Heart left ventricle (tissue), 13 donors: Measurements from ENCODE around the gene NEUROG3.

Experiments
- CTCF ChIP-seq, 12 donors: fragments of 200-600 bp; sonication (generic) in 4 of 12; IDR thresholded peaks; one replicate each; pipeline versions ENCODE4 v1.5.0 to v1.8.0; 2018 to 2022; ENCODE audit warnings: antibody characterized with exemption in 12 of 12, mild to moderate bottlenecking in 5 of 12
- POLR2A ChIP-seq, 2 donors: fragments of 450-650 bp; IDR thresholded peaks; one replicate each; pipeline ENCODE4 v1.6.1; 2017; ENCODE audit warnings: antibody characterized with exemption in 2 of 2, mild to moderate bottlenecking in 2 of 2, moderate library complexity in 2 of 2
- donor health status: ischemic (EF 13 %, LVEDD 7.1; RV severe dilation, severe dysfunction).
- donor health status: DM: no; HTN: yes; CAD: no.
- donor health status: DM: no; HTN: no; CAD: no.
- donor health status: ischemic (EF 25% LVEDD 6.9; RV normal size, moderate dysfunction).
- donor health status: ischemic (EF 25% LVEDD 5.7; RV mildly dilated, moderate dysfunction).
- donor health status: ischemic (EF 35%, LVEDD 5.7; RV mildly dilated, moderate dysfunction).
- donor health status: nonischemic (EF 11% LVEDD 7.7; RV severe dilation, severe dysfunction).
- donor health status: DM: yes; HTN: yes; CAD: no.
- donor health status: PGD.
- donor health status: ischemic (EF 29% LVEDD 5.4; RV normal size, mild dysfunction).
- donor health status: nonischemic (EF 23%, LVEDD 6.1; RV moderate dilation, normal function).

DNA sequence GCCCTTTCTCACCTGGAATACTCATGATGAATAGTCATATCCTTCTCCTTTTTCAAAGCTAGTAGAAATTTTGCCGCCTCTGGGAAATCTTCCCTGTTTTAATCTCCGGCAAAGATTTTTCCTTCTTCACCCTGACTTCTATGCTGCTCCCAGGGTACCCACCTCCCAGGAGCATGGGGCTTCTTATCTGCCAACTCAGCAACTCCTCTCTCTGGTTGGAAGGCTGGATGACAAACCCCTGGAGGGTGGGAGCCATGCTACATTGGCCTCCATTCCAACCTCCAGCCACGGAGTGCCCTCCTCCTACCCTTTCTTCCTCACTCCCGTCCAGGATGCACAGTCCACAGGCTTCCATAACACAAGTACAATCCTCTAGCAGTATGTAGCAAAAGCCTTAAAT is 19.9 kb downstream of the NEUROG3 start:
- no peak for TF ChIP-seq CTCF (IDR thresholded peaks at IDR 0.05)
- TF ChIP-seq POLR2A (IDR thresholded peaks at IDR 0.05): no peak
